Neural progenitor cell (in vitro differentiated cells): ENCODE results near the gene LIN28B. TPM values are rescaled to one million over a fixed set of nuclear protein-coding genes. Genes with fewer than 3 reads are reported as not detected.

ENCODE experiments used
- DNase-seq: peaks from one replicate; pipeline ENCODE4 v3.0.0-alpha.2; 2016; ENCODE audit warnings: low spot score
- H2AFZ ChIP-seq: fragments of 200-600 bp; sonication (generic); replicated peaks from 2 replicates; pipeline ENCODE4 v1.6.1; 2016; ENCODE audit warnings: antibody characterized with exemption
- H3F3A ChIP-seq: fragments of 200-600 bp; sonication (generic); 2 replicates; pipeline ENCODE4 v1.6.1; 2016; ENCODE audit warnings: antibody characterized with exemption, low read depth
- H3K27ac ChIP-seq: fragments of 200-600 bp; sonication (generic); 2 replicates; pipeline ENCODE4 v1.5.1; 2016; ENCODE audit warnings: mild to moderate bottlenecking
- H3K27me3 ChIP-seq: fragments of 200-600 bp; sonication (generic); 2 replicates; pipeline ENCODE4 v1.6.1; 2016; ENCODE audit warnings: mild to moderate bottlenecking, moderate library complexity
- H3K36me3 ChIP-seq: fragments of 200-600 bp; sonication (generic); 2 replicates; pipeline ENCODE4 v1.5.1; 2016
- H3K4me1 ChIP-seq: fragments of 200-600 bp; sonication (generic); 2 replicates; pipeline ENCODE4 v1.6.1; 2016; ENCODE audit warnings: mixed run types
- H3K4me2 ChIP-seq: fragments of 200-600 bp; sonication (generic); 2 replicates; pipeline ENCODE4 v1.6.1; 2016
- H3K4me3 ChIP-seq: fragments of 200-600 bp; sonication (generic); 2 replicates; pipeline ENCODE4 v1.5.1; 2016
- H3K79me2 ChIP-seq: fragments of 200-600 bp; sonication (generic); 2 replicates; pipeline ENCODE4 v1.6.1; 2016; ENCODE audit warnings: low read depth
- H3K9ac ChIP-seq: fragments of 200-600 bp; sonication (generic); 2 replicates; pipeline ENCODE4 v1.6.1; 2016
- H3K9me3 ChIP-seq: fragments of 200-600 bp; sonication (generic); 2 replicates; pipeline ENCODE4 v1.5.1; 2016; ENCODE audit warnings: low read depth
- H4K20me1 ChIP-seq: fragments of 200-600 bp; sonication (generic); 2 replicates; pipeline ENCODE4 v1.6.1; 2016; ENCODE audit warnings: low read depth
- H3K27ac Mint-ChIP-seq: 3 replicates; pipeline ENCODE4 v1.8.0; 2021; ENCODE audit warnings: mixed read lengths
- H3K27me3 Mint-ChIP-seq: 2 replicates; pipeline ENCODE4 v1.8.0; 2022; ENCODE audit warnings: low read depth, mild to moderate bottlenecking, inconsistent platforms, moderate library complexity, mixed read lengths; ENCODE audit not compliant: insufficient read depth
- H3K36me3 Mint-ChIP-seq: 3 replicates; pipeline ENCODE4 v1.8.0; 2021; ENCODE audit warnings: mixed read lengths
- H3K4me1 Mint-ChIP-seq: 3 replicates; pipeline ENCODE4 v1.8.0; 2021; ENCODE audit warnings: mixed read lengths
- H3K4me3 Mint-ChIP-seq: 3 replicates; pipeline ENCODE4 v1.8.0; 2021; ENCODE audit warnings: mild to moderate bottlenecking, moderate library complexity, mixed read lengths
- H3K9me3 Mint-ChIP-seq: 3 replicates; pipeline ENCODE4 v1.8.0; 2020; ENCODE audit warnings: mixed read lengths
- CTCF ChIP-seq: fragments of 200-600 bp; sonication (generic); IDR thresholded peaks from 2 replicates; pipeline ENCODE4 v1.5.1; 2017; ENCODE audit warnings: antibody characterized with exemption, mild to moderate bottlenecking
- EZH2 ChIP-seq: fragments of 200-600 bp; sonication (generic); IDR thresholded peaks from 2 replicates; pipeline ENCODE4 v1.6.1; 2017; ENCODE audit warnings: antibody characterized with exemption, mild to moderate bottlenecking, moderate library complexity
- EZH2phosphoT487 ChIP-seq: fragments of 200-600 bp; sonication (generic); IDR thresholded peaks from 2 replicates; pipeline ENCODE4 v1.6.1; 2017; ENCODE audit warnings: antibody characterized with exemption
- total RNA-seq: library from RNA; depleted of rRNA; stranded (reverse); fragments of >200 nt; gene quantifications from 2 replicates; pipeline ENCODE4 v1.2.3, GENCODE V29; 2015; ENCODE audit warnings: low replicate concordance

The LIN28B gene
- total RNA-seq, 1 donor from 2014 or later = 165 TPM

- peak overlapping the region; percentile 33 for H3K27ac ChIP-seq
- H3K4me3 Mint-ChIP-seq = no peak overlapping the region
- no peak overlapping the region for H3K4me2 ChIP-seq
Observed at GRCh38 chr6:105015482-105015881, 58.6 kb downstream of the LIN28B start.

GRCh38 chr6:105019285-105019684 is 62.4 kb downstream of the LIN28B start:
- Histone ChIP-seq H3K27ac (peak overlapping the region; percentile 62), H4K20me1 (peaks cover 35% of the 10 kb centered on the region), H3K36me3 (no peaks in the 10 kb centered on the region), H3K4me1 (peaks cover 9% of the 10 kb centered on the region), H3K4me2 (no peak overlapping the region), H3K9me3 (no peaks in the 10 kb centered on the region), H3F3A (peaks cover 31% of the 10 kb centered on the region), H2AFZ (no peak overlapping the region), H3K79me2 (peaks cover 94% of the 10 kb centered on the region), H3K27me3 (no peaks in the 10 kb centered on the region), H3K4me3 (no peak overlapping the region), H3K9ac (no peak overlapping the region)
- Mint-ChIP-seq H3K4me3 (no peak overlapping the region), H3K27me3 (no peaks in the 10 kb centered on the region), H3K4me1 (peaks cover 25% of the 10 kb centered on the region), H3K27ac (no peak overlapping the region), H3K9me3 (no peaks in the 10 kb centered on the region), H3K36me3 (peaks cover 15% of the 10 kb centered on the region)
- no peak for DNase-seq
- TF ChIP-seq CTCF (no peak), EZH2phosphoT487 (no peak)

More at GRCh38 chr6:105015482-105015881, 58.6 kb downstream of the LIN28B start:
- no peak for TF ChIP-seq CTCF
- TF ChIP-seq EZH2 = no peak
- no peak for TF ChIP-seq EZH2phosphoT487
- Mint-ChIP-seq H3K4me1 (peaks cover 8% of the 10 kb centered on the region), H3K27ac (no peak overlapping the region), H3K9me3 (no peaks in the 10 kb centered on the region), H3K36me3 (peaks cover 22% of the 10 kb centered on the region), H3K27me3 (no peaks in the 10 kb centered on the region)
- peaks cover 10% of the 10 kb centered on the region for H3F3A ChIP-seq
- H3K79me2 ChIP-seq = peaks cover 99% of the 10 kb centered on the region
- H3K9me3 ChIP-seq = no peaks in the 10 kb centered on the region
- H3K4me3 ChIP-seq = no peak overlapping the region
- H3K9ac ChIP-seq = no peak overlapping the region
- H3K4me1 ChIP-seq = no peaks in the 10 kb centered on the region
- H2AFZ ChIP-seq = no peak overlapping the region
- peaks cover 4% of the 10 kb centered on the region for H3K36me3 ChIP-seq
- H3K27me3 ChIP-seq = no peaks in the 10 kb centered on the region
- peaks cover 30% of the 10 kb centered on the region for H4K20me1 ChIP-seq
- no peak for DNase-seq

GRCh38 chr6:105021399-105021798 is 64.5 kb downstream of the LIN28B start:
- no peak for DNase-seq
- no peak overlapping the region for H3K27ac Mint-ChIP-seq
- H3K27ac ChIP-seq = peak overlapping the region; percentile 91

More at GRCh38 chr6:105021399-105021798, 64.5 kb downstream of the LIN28B start:
- Histone ChIP-seq H3K27me3 (no peaks in the 10 kb centered on the region), H3K9ac (no peak overlapping the region), H3K9me3 (no peaks in the 10 kb centered on the region), H3K4me1 (peaks cover 30% of the 10 kb centered on the region), H2AFZ (no peak overlapping the region), H3K79me2 (peaks cover 94% of the 10 kb centered on the region), H4K20me1 (peaks cover 34% of the 10 kb centered on the region), H3K4me3 (no peak overlapping the region), H3K4me2 (no peak overlapping the region), H3F3A (peaks cover 31% of the 10 kb centered on the region), H3K36me3 (peaks cover 3% of the 10 kb centered on the region)
- TF ChIP-seq EZH2 = no peak
- TF ChIP-seq CTCF = no peak
- no peak for TF ChIP-seq EZH2phosphoT487
- Mint-ChIP-seq H3K9me3 (no peaks in the 10 kb centered on the region), H3K36me3 (peaks cover 22% of the 10 kb centered on the region), H3K4me3 (no peak overlapping the region), H3K27me3 (no peaks in the 10 kb centered on the region), H3K4me1 (peaks cover 28% of the 10 kb centered on the region)
